NT2/D1 (cell line): ENCODE results near the gene IPP.

ENCODE experiments used
- SUZ12 ChIP-seq: IDR thresholded peaks from 2 replicates; pipeline ENCODE4 v1.6.1; 2011; ENCODE audit not compliant: insufficient read length, insufficient read depth; ENCODE audit errors: extremely low read depth
- YY1 ChIP-seq: IDR thresholded peaks from 2 replicates; pipeline ENCODE4 v1.6.1; 2011; ENCODE audit not compliant: insufficient read length, insufficient read depth

GRCh38 chr1:45765999-45766792 is 15.7 kb upstream of the IPP start:
- TF ChIP-seq SUZ12, result no peak
- TF ChIP-seq YY1, result no peak
